GM12891 (cell line): ENCODE data around the gene ZNF236.

Source experiments
- POLR2A ChIP-seq: IDR thresholded peaks from 2 replicates; pipeline ENCODE4 v1.6.1; 2011; ENCODE audit warnings: low read depth, low read length, control low read depth
- POLR2AphosphoS5 ChIP-seq: IDR thresholded peaks from 2 replicates; pipeline ENCODE4 v1.6.1; 2011; ENCODE audit warnings: low read depth, low read length, control low read depth

DNA sequence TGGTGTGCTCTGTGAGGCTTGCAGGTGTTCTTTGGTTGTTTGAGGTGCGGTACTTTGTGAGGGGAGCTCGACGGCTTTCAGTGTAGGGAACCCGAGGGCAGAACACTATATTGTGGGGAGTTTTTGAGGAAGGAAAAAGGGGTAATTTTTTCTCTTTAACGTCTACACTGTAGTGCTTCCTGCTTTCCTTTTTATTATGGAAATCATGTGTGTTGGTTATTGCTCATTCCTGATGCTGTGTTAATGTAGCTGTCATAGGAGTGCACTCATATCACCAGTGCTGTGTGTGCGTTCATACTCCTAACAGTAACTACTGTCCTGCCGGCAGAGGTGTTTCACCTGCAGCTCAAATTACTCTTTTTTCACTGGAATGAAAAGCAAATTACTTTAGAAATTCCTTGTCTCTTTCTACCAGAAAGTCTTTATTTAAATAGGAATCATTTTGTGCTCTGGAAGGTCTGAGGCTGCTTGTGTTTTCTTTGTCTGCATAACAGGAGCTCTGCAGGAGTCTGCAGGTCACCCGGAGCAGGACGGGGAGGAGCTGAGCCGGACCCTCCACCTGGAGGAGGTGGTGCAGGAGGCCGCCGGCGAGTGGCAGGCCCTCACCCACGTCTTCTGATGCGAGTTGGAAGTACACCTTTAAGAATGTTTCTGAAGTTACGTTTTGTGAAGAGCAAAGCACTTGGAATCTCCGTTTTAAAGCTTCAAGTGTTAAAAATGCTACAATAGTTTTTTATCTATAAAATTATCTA, 145.5 kb downstream of the ZNF236 start:
- no peak for TF ChIP-seq POLR2A
- no peak for TF ChIP-seq POLR2AphosphoS5
